SK-N-MC (cell line): ENCODE data around the gene S100B.

ENCODE experiments used
- DNase-seq: peaks from one replicate; pipeline ENCODE4 v3.0.0-alpha.2; 2011; ENCODE audit warnings: low read depth, low spot score
- H3K27ac ChIP-seq: fragments of 200-600 bp; sonication (generic); 2 replicates; pipeline ENCODE4 v1.5.1; 2016; ENCODE audit warnings: mixed run types
- H3K36me3 ChIP-seq: fragments of 200-600 bp; sonication (generic); 2 replicates; pipeline ENCODE4 v1.6.1; 2017; ENCODE audit warnings: antibody characterized with exemption, low read length, mixed read lengths; ENCODE audit not compliant: insufficient read depth
- H3K4me3 ChIP-seq: fragments of 200-600 bp; sonication (generic); 2 replicates; pipeline ENCODE4 v1.5.1; 2016
- H3K9ac ChIP-seq: fragments of 200-600 bp; sonication (generic); 2 replicates; pipeline ENCODE4 v1.8.0; 2017; ENCODE audit warnings: mixed run types, mixed read lengths; ENCODE audit not compliant: insufficient read length
- H3K9me3 ChIP-seq: fragments of 200-600 bp; sonication (generic); 2 replicates; pipeline ENCODE4 v1.6.1; 2017; ENCODE audit warnings: low read depth, mild to moderate bottlenecking, antibody characterized with exemption, low read length, moderate library complexity, mixed read lengths
- EZH2 ChIP-seq: fragments of 200-600 bp; sonication (generic); IDR thresholded peaks from one replicate; pipeline ENCODE4 v1.6.1; 2017; ENCODE audit warnings: antibody characterized with exemption
- FOXP2 ChIP-seq: optimal IDR thresholded peaks from 2 replicates; pipeline ENCODE3; 2011; ENCODE audit warnings: mild to moderate bottlenecking, moderate library complexity; ENCODE audit not compliant: insufficient read depth; ENCODE audit errors: extremely low read length, control extremely low read depth
- POLR2AphosphoS5 ChIP-seq: IDR thresholded peaks from 2 replicates; pipeline ENCODE4 v1.6.1; 2012; ENCODE audit warnings: mild to moderate bottlenecking, low read depth, low read length, borderline replicate concordance

S100B gene

DNA sequence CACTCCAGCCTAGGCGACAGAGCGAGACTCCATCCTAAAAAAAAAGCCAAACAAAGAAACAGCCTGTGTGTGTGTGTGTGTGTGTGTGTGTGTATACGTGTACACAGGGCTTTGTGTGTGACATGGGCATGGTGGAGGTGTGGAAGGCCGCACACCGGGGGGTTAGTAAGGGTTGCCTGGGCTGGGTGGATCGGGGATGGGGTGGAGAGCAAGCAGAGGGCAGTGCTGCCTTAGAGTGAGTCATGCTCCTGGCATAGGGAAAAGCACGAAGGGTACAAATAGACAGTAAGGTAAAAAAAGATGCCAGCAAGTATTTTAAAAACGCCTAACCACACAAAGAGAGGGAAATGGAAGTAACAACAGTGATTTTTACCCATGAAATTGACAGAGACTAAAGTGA, 36.8 kb upstream of the S100B start:
- H3K36me3 ChIP-seq = peaks cover 57% of the 10 kb centered on the region
- no peak for TF ChIP-seq EZH2
- no peak for TF ChIP-seq FOXP2
- TF ChIP-seq POLR2AphosphoS5 = no peak
- no peak overlapping the region for H3K9ac ChIP-seq
- no peak overlapping the region for H3K27ac ChIP-seq
- H3K4me3 ChIP-seq = no peak overlapping the region
- no peak for DNase-seq
- no peaks in the 10 kb centered on the region for H3K9me3 ChIP-seq

GRCh38 chr21:46639489-46640386, 34.9 kb upstream of the S100B start:
- H3K36me3 ChIP-seq = peaks cover 42% of the 10 kb centered on the region
- TF ChIP-seq EZH2 (no peak), FOXP2 (no peak), POLR2AphosphoS5 (no peak)
- DNase-seq = peak; percentile 40
- H3K4me3 ChIP-seq = peak overlapping the region; percentile 26; the same call in 1 of the 2 replicates
- H3K9ac ChIP-seq = peak overlapping the region; percentile 45
- H3K27ac ChIP-seq = no peak overlapping the region; the same call in 1 of the 2 replicates
- no peaks in the 10 kb centered on the region for H3K9me3 ChIP-seq

GRCh38 chr21:46637952-46638746, 33.3 kb upstream of the S100B start:
- no peak for TF ChIP-seq FOXP2
- TF ChIP-seq POLR2AphosphoS5 = no peak
- no peak for TF ChIP-seq EZH2
- Histone ChIP-seq H3K4me3 (peak overlapping the region; percentile 15), H3K27ac (peak overlapping the region; percentile 49; the same call in 1 of the 2 replicates), H3K9me3 (no peaks in the 10 kb centered on the region), H3K9ac (no peak overlapping the region), H3K36me3 (peaks cover 27% of the 10 kb centered on the region)
- no peak for DNase-seq

DNA sequence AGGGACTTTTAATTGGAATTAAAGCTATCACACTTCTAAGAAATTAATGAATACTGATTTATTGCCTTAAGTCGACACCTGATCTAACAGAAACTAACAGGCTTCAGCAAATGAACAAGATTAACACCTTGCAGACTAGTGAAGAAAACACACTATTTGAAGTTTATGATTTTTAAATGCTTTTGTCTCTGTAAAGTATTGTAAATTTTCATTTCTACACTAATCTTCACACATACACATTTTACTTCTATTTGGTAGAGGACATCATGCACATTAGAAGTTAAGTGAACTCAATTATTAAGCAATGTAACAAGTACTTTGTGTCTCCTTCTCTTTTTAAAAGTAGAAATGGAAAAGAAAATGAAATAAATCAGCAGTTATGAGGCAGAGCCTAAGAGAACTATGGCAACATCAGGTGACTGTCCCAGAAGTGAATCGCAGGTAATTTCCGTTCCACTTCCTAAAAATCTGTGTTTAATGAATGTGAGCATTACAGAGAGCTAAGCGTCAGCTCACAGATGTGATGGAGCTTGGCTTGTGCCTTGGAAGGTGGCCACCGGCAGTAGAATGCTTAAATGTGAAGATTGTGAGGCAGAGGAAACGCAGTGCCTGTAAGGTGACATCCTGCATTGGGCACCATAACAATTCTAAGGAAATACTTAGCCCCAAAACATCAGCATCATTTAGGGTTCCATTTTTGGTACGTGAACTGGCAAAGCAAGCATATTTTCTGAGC, 31.8 kb upstream of the S100B start:
- no peaks in the 10 kb centered on the region for H3K9me3 ChIP-seq
- H3K27ac ChIP-seq = no peak overlapping the region
- peak overlapping the region; percentile 97 for H3K4me3 ChIP-seq
- TF ChIP-seq POLR2AphosphoS5 = no peak
- no peak for TF ChIP-seq FOXP2
- TF ChIP-seq EZH2 = no peak
- DNase-seq = no peak
- H3K36me3 ChIP-seq = peaks cover 24% of the 10 kb centered on the region
- peak overlapping the region; percentile 73 for H3K9ac ChIP-seq

GRCh38 chr21:46636181-46636512, 31.3 kb upstream of the S100B start:
- Histone ChIP-seq H3K36me3 (peaks cover 18% of the 10 kb centered on the region), H3K4me3 (peak overlapping the region; percentile 97), H3K9ac (peak overlapping the region; percentile 73), H3K27ac (no peak overlapping the region), H3K9me3 (no peaks in the 10 kb centered on the region)
- no peak for TF ChIP-seq FOXP2
- no peak for TF ChIP-seq POLR2AphosphoS5
- TF ChIP-seq EZH2 = no peak
- DNase-seq = no peak

- Histone ChIP-seq H3K27ac (peak within 1 kb of the TSS; percentile 90), H3K9me3 (no peaks in the 10 kb centered on the region), H3K4me3 (peak within 1 kb of the TSS; percentile 97), H3K36me3 (peaks cover 12% of the 10 kb centered on the region), H3K9ac (peak within 1 kb of the TSS; percentile 93)
- peak; percentile 78 for DNase-seq
- TF ChIP-seq EZH2 (no peak), POLR2AphosphoS5 (peak; percentile 90), FOXP2 (peak; percentile 72)
Observed at GRCh38 chr21:46635324-46636180, 30.7 kb upstream of the S100B start, which contains the start of gene PRMT2. TSS of gene PRMT2 (plus strand) at chr21:46635674. CDS start at chr21:46636952, 1,278 bp downstream.

DNA sequence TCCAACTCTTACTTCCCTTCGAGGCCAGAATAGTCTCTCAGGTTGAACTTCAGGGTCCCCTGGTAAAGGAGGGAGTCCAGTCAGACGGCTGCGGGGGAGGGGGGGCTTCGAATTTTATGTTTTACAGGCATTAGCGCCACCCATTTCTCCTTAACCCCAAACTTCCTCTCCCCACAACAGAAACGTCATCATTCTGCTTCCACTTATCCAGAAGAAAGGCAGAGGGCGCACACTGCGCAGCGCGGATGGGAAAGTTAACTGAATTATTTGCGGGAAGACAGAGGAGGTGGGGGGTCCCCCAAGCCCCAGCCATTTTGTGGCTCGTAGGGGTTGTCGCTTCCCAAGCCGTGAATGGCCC, 30.1 kb upstream of the S100B start:
- Histone ChIP-seq H3K36me3 (peaks cover 12% of the 10 kb centered on the region), H3K9me3 (no peaks in the 10 kb centered on the region), H3K4me3 (peak overlapping the region; percentile 97), H3K27ac (peak overlapping the region; percentile 90), H3K9ac (peak overlapping the region; percentile 93)
- TF ChIP-seq POLR2AphosphoS5 = no peak
- no peak for TF ChIP-seq FOXP2
- no peak for TF ChIP-seq EZH2
- DNase-seq = peak; percentile 69
